ENCODE measurements around the gene PRRT3.

DNA sequence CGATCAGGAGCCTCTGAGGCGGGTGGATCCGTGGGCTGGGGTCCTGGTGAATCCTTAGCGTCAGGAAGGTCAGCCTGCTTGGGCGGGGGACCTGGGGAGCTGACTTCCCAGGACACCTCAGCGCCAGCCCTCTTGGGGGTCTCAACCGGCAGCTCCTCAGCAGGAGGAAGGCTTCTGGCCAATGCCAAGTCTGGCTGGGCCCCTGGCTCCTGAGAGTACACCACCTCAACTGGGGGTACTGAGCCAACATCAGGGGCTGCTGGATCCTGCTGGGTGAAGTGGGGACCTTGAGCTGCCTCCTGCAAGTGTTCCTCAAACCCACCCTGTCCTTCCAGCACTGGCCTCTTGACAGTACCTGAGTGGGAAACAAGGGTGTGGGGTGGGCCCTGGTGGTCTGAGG is 3.1 kb downstream of the PRRT3 start:
- TF ChIP-seq CTCF (CRISPR knock-in tag; IDR thresholded peaks at IDR 0.05) = no peak
- TF ChIP-seq SMAD3 (CRISPR knock-in tag; IDR thresholded peaks at IDR 0.05) = no peak
- no peak for TF ChIP-seq GABPA (IDR thresholded peaks at IDR 0.05; ENCODE audit: low read depth, low read length)
- TF ChIP-seq GABPA (CRISPR knock-in tag; IDR thresholded peaks at IDR 0.05; ENCODE audit: low read depth) = no peak
- TF ChIP-seq ZNF740 (CRISPR knock-in tag; IDR thresholded peaks at IDR 0.05) = no peak
- TF ChIP-seq KDM4B (CRISPR knock-in tag; IDR thresholded peaks at IDR 0.05) = no peak
- no peak for TF ChIP-seq POLR2A (IDR thresholded peaks at IDR 0.05; ENCODE audit: insufficient read depth in 1 of 2, low read depth in 2 of 2, low read length in 2 of 2)
- TF ChIP-seq ARNT (IDR thresholded peaks at IDR 0.05) = no peak
- no peak for TF ChIP-seq NFE2L1 (CRISPR knock-in tag; IDR thresholded peaks at IDR 0.05; ENCODE audit: borderline replicate concordance)
- TF ChIP-seq ZNF570 (CRISPR knock-in tag; IDR thresholded peaks at IDR 0.05; ENCODE audit: borderline replicate concordance) = no peak
- TF ChIP-seq, protein P1, sequence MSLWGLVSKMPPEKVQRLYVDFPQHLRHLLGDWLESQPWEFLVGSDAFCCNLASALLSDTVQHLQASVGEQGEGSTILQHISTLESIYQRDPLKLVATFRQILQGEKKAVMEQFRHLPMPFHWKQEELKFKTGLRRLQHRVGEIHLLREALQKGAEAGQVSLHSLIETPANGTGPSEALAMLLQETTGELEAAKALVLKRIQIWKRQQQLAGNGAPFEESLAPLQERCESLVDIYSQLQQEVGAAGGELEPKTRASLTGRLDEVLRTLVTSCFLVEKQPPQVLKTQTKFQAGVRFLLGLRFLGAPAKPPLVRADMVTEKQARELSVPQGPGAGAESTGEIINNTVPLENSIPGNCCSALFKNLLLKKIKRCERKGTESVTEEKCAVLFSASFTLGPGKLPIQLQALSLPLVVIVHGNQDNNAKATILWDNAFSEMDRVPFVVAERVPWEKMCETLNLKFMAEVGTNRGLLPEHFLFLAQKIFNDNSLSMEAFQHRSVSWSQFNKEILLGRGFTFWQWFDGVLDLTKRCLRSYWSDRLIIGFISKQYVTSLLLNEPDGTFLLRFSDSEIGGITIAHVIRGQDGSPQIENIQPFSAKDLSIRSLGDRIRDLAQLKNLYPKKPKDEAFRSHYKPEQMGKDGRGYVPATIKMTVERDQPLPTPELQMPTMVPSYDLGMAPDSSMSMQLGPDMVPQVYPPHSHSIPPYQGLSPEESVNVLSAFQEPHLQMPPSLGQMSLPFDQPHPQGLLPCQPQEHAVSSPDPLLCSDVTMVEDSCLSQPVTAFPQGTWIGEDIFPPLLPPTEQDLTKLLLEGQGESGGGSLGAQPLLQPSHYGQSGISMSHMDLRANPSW (CRISPR knock-in tag; IDR thresholded peaks at IDR 0.05; ENCODE audit: borderline replicate concordance) = no peak
- no peak for TF ChIP-seq EZH2 (conservative IDR thresholded peaks at IDR 0.05; ENCODE audit: low read depth, low read length)
- no peak for TF ChIP-seq HMGXB3 (CRISPR knock-in tag; IDR thresholded peaks at IDR 0.05; ENCODE audit: borderline replicate concordance)
- TF ChIP-seq EP300 (IDR thresholded peaks at IDR 0.05; ENCODE audit: low read depth in 2 of 2, low read length in 2 of 2) = no peak
- no peak for TF ChIP-seq EP300 (CRISPR knock-in tag; IDR thresholded peaks at IDR 0.05; ENCODE audit: borderline replicate concordance)
- TF ChIP-seq ZNF720 (CRISPR knock-in tag; IDR thresholded peaks at IDR 0.05) = no peak

All from HepG2 (cell line).